Subcutaneous abdominal adipose tissue (tissue), 5 donors: Measurements from ENCODE around the gene TTC28.
A peak's percentile ranks its signal among the peaks of the same experiment; 100 is the strongest.

Source experiments
- H3K27ac ChIP-seq: one replicate; pipeline ENCODE4 v1.7.0; 2013; ENCODE audit warnings: low read depth, mild to moderate bottlenecking, inconsistent platforms, low read length, moderate library complexity
- H3K27me3 ChIP-seq, 5 donors: one replicate each; pipeline ENCODE4 v1.7.0; 2013; ENCODE audit warnings: low read length in 5 of 5, inconsistent platforms in 1 of 5; ENCODE audit not compliant: control insufficient read depth in 5 of 5, insufficient read depth in 4 of 5
- H3K36me3 ChIP-seq, 5 donors: one replicate each; pipeline ENCODE4 v1.7.0; 2013; ENCODE audit warnings: low read length in 5 of 5; ENCODE audit not compliant: control insufficient read depth in 5 of 5, insufficient read depth in 5 of 5
- H3K4me1 ChIP-seq, 5 donors: one replicate each; pipeline ENCODE4 v1.7.0; 2013; ENCODE audit warnings: low read length in 5 of 5, mild to moderate bottlenecking in 3 of 5, moderate library complexity in 1 of 5; ENCODE audit not compliant: control insufficient read depth in 5 of 5, insufficient read depth in 5 of 5
- H3K4me3 ChIP-seq, 5 donors: one replicate each; pipeline ENCODE4 v1.7.0; 2013; ENCODE audit warnings: low read length in 5 of 5, low read depth in 1 of 5
- H3K9ac ChIP-seq, 5 donors: one replicate each; pipeline ENCODE4 v1.7.0; 2013; ENCODE audit warnings: low read length in 5 of 5, mild to moderate bottlenecking in 4 of 5, moderate library complexity in 3 of 5
- H3K9me3 ChIP-seq, 5 donors: one replicate each; pipeline ENCODE4 v1.7.0; 2013; ENCODE audit warnings: low read length in 5 of 5; ENCODE audit not compliant: control insufficient read depth in 5 of 5
- donor health status: healthy.
- donor health status: healthy.
- donor health status: healthy.
- donor health status: healthy.
- donor health status: healthy.

The TTC28 gene

DNA sequence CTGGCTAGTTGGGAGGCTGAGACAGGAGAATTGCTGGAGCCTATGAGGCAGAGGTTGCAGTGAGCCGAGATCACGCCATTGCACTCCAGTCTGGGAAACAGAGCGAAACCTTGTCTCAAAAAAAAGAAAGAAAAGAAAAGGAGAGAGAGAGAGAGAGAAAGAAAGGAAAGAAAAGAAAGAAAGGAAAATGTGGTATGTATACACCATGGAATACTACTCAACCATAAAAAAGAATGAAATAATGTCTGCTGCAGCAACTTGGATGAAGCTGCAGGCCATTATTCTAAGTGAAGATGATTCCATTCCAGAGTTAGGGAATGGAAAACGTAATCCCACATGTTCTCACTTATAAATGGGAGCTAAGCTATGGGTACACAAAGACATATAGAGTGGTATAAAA is 30.8 kb downstream of the TTC28 start:
- Histone ChIP-seq H3K9me3 (peaks cover 0 to 4% (median 0%) of the 10 kb centered on the region in 5 donors), H3K27me3 (no peaks in the 10 kb centered on the region), H3K4me1 (no peaks in the 10 kb centered on the region), H3K27ac (no peak overlapping the region), H3K36me3 (no peaks in the 10 kb centered on the region), H3K9ac (no peak overlapping the region), H3K4me3 (no peak overlapping the region)

- H3K4me1 ChIP-seq = no peaks in the 10 kb centered on the region
These were observed 32.4 kb downstream of the TTC28 start for GRCh38 chr22:28647216-28647615.

DNA sequence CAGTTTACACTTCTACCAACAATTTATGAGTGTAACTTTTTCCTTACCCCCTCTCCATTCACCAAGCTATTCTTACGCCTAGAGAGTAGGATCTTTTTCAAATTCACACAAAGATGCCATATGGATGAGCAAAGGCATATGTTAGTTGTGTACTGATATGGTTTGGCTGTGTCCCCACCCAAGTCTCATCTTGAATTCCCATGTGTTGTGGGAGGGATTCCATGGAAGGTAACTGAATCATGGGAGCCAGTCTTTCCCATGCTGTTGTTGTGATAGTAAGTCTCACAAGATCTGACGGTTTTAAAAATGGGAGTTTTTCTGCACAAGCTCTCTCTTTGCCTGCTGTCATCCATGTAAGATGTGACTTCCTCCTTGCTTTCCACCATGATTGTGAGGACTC is 40.3 kb downstream of the TTC28 start:
- H3K27ac ChIP-seq = no peak overlapping the region
- H3K9ac ChIP-seq = no peak overlapping the region
- H3K4me3 ChIP-seq = no peak overlapping the region
- no peaks in the 10 kb centered on the region for H3K27me3 ChIP-seq
- no peaks in the 10 kb centered on the region for H3K9me3 ChIP-seq
- no peaks in the 10 kb centered on the region for H3K36me3 ChIP-seq
- H3K4me1 ChIP-seq = no peaks in the 10 kb centered on the region

More at GRCh38 chr22:28647216-28647615, 32.4 kb downstream of the TTC28 start:
- H3K9me3 ChIP-seq = no peaks in the 10 kb centered on the region
- no peak overlapping the region for H3K4me3 ChIP-seq
- no peak overlapping the region for H3K9ac ChIP-seq
- H3K36me3 ChIP-seq = no peaks in the 10 kb centered on the region
- H3K27me3 ChIP-seq = no peaks in the 10 kb centered on the region
- H3K27ac ChIP-seq = no peak overlapping the region

- H3K36me3 ChIP-seq = no peaks in the 10 kb centered on the region
- no peak overlapping the region for H3K4me3 ChIP-seq
- no peak overlapping the region for H3K27ac ChIP-seq
- H3K4me1 ChIP-seq = no peaks in the 10 kb centered on the region
- H3K9ac ChIP-seq = no peak overlapping the region
- H3K9me3 ChIP-seq = no peaks in the 10 kb centered on the region
- no peaks in the 10 kb centered on the region for H3K27me3 ChIP-seq
These were observed 42.4 kb downstream of the TTC28 start for GRCh38 chr22:28637225-28637624.

DNA sequence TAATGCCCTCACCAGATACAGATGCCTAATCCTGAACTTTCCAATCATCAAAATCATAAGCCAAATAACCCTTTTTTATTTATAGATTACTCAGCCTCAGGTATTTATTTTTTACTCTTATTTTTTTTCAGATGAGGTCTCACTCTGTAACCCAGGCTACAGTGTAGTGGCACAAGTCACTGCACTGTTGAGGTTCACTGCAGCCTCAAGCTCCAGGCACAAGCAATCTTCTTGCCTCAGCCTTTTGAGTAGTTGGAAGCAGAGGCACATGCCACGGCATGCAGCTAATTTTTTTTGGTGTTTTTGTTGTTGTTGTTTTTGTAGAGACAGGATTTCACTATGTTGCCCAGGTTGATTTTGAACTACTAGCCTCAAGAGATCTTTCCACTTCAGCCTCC is 49.5 kb downstream of the TTC28 start:
- peaks cover 0 to 5% (median 0%) of the 10 kb centered on the region in 5 donors for H3K4me1 ChIP-seq
- no peak overlapping the region for H3K9ac ChIP-seq
- H3K27ac ChIP-seq = no peak overlapping the region
- H3K9me3 ChIP-seq = no peaks in the 10 kb centered on the region
- H3K36me3 ChIP-seq = no peaks in the 10 kb centered on the region
- H3K27me3 ChIP-seq = no peaks in the 10 kb centered on the region
- H3K4me3 ChIP-seq = no peak overlapping the region

GRCh38 chr22:28629420-28630176 is 50.0 kb downstream of the TTC28 start:
- no peaks in the 10 kb centered on the region for H3K9me3 ChIP-seq
- H3K27ac ChIP-seq = no peak overlapping the region
- H3K4me3 ChIP-seq = no peak overlapping the region
- no peaks in the 10 kb centered on the region for H3K27me3 ChIP-seq
- H3K9ac ChIP-seq = no peak overlapping the region
- H3K36me3 ChIP-seq = no peaks in the 10 kb centered on the region
- H3K4me1 ChIP-seq = peaks cover 0 to 5% (median 0%) of the 10 kb centered on the region in 5 donors

- H3K4me1 ChIP-seq = peaks cover 0 to 5% (median 0%) of the 10 kb centered on the region in 5 donors
- H3K9me3 ChIP-seq = no peaks in the 10 kb centered on the region
- no peaks in the 10 kb centered on the region for H3K27me3 ChIP-seq
- no peak overlapping the region for H3K4me3 ChIP-seq
- no peaks in the 10 kb centered on the region for H3K36me3 ChIP-seq
- no peak overlapping the region for H3K27ac ChIP-seq
- H3K9ac ChIP-seq = no peak overlapping the region
These were observed 50.9 kb downstream of the TTC28 start for GRCh38 chr22:28628766-28629165.

DNA sequence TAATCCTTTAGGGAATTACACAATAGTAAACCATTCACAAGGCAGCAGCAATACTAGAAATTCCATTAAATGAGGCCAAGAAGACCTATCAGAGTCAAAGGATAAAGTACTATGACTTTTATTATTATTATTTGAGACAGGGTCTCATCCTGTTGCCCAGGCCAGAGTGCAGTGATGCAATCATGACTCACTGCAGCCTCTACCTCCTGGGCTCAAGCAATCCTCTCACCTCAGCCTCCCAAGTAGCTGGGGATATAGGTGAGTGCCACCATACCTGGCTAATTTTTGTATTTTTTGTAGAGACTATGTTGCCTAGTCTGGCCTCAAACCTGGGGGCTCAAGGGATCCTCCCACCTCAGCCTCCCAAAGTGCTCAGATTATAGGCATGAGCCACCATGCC is 51.8 kb downstream of the TTC28 start:
- Histone ChIP-seq H3K36me3 (no peaks in the 10 kb centered on the region), H3K9ac (no peak overlapping the region), H3K9me3 (no peaks in the 10 kb centered on the region), H3K4me1 (peaks cover 0 to 5% (median 0%) of the 10 kb centered on the region in 5 donors), H3K4me3 (no peak overlapping the region), H3K27me3 (no peaks in the 10 kb centered on the region), H3K27ac (no peak overlapping the region)

GRCh38 chr22:28620244-28620922 is 59.3 kb downstream of the TTC28 start:
- peaks cover 0 to 9% (median 5%) of the 10 kb centered on the region in 5 donors for H3K4me1 ChIP-seq
- no peak overlapping the region for H3K4me3 ChIP-seq
- H3K27me3 ChIP-seq = no peaks in the 10 kb centered on the region
- H3K27ac ChIP-seq = peak overlapping the region; percentile 24
- H3K9me3 ChIP-seq = no peaks in the 10 kb centered on the region
- no peaks in the 10 kb centered on the region for H3K36me3 ChIP-seq
- H3K9ac ChIP-seq = no peak overlapping the region

GRCh38 chr22:28619236-28619635 is 60.4 kb downstream of the TTC28 start:
- H3K36me3 ChIP-seq = no peaks in the 10 kb centered on the region
- H3K9me3 ChIP-seq = no peaks in the 10 kb centered on the region
- H3K9ac ChIP-seq = no peak overlapping the region
- peaks cover 0 to 9% (median 5%) of the 10 kb centered on the region in 5 donors for H3K4me1 ChIP-seq
- H3K27me3 ChIP-seq = no peaks in the 10 kb centered on the region
- no peak overlapping the region for H3K4me3 ChIP-seq
- no peak overlapping the region for H3K27ac ChIP-seq
